Regular cardiac myocyte (primary cell): Measurements from ENCODE around the gene CAMK2G. TPM values are rescaled to one million over a fixed set of nuclear protein-coding genes. Genes with fewer than 3 reads are reported as not detected.

Experiments used
- total RNA-seq: library from RNA; depleted of rRNA; stranded (reverse); fragments of >200 nt; gene quantifications from 2 replicates; pipeline ENCODE4 v1.2.3, GENCODE V29; 2014

Gene CAMK2G
- total RNA-seq, result 18.8 and 22.8 TPM in 2 replicates

GRCh38 chr10:73874267-73875138 lies at the start of gene CAMK2G:
TSS of gene CAMK2G (minus strand) at chr10:73874555. CDS start at chr10:73874461, 94 bp downstream.

GRCh38 chr10:73910764-73911552 lies 36.6 kb upstream of the CAMK2G start, which contains the start of gene PLAU:
TSS of gene PLAU (plus strand) at chr10:73911132. CDS start at chr10:73911556, 424 bp downstream.

GRCh38 chr10:73785211-73785720 lies 89.1 kb downstream of the CAMK2G start, which contains the start of gene ZSWIM8:
TSS of gene ZSWIM8 (plus strand) at chr10:73785606. CDS start at chr10:73785879, 273 bp downstream.

GRCh38 chr10:73781879-73782748 lies 92.2 kb downstream of the CAMK2G start, which contains the start of gene CHCHD1:
TSS of gene CHCHD1 (plus strand) at chr10:73782048. CDS start at chr10:73782076, 28 bp downstream.

Other genes with a start within 250 kb of the CAMK2G start
- gene MYOZ1, start 233.1 kb downstream of the CAMK2G start, total RNA-seq, result 0.19 and 0.28 TPM in 2 replicates
- under 0.01 TPM in 2 replicates for gene SYNPO2L, start 218.5 kb downstream of the CAMK2G start, total RNA-seq
- 2.0 and 2.1 TPM in 2 replicates for gene AGAP5, start 176.4 kb downstream of the CAMK2G start, total RNA-seq
- 37.8 and 64.8 TPM in 2 replicates for gene SEC24C, start 130.2 kb downstream of the CAMK2G start, total RNA-seq
- 17.8 and 30.1 TPM in 2 replicates for gene CHCHD1, start 92.5 kb downstream of the CAMK2G start, total RNA-seq
- 39.7 and 83.4 TPM in 2 replicates for gene ZSWIM8, start 88.9 kb downstream of the CAMK2G start, total RNA-seq
- 6.3 and 7.0 TPM in 2 replicates for gene NDST2, start 63.0 kb downstream of the CAMK2G start, total RNA-seq
- 53.0 and 130 TPM in 2 replicates for gene PLAU, start 36.6 kb upstream of the CAMK2G start, total RNA-seq
- gene VCL, start 123.6 kb upstream of the CAMK2G start, total RNA-seq, result 186 and 187 TPM in 2 replicates